ENCODE results near the gene RHD. TPM values are rescaled to one million over a fixed set of nuclear protein-coding genes. Genes with fewer than 3 reads are reported as not detected.

The RHD gene
- total RNA-seq, 1 experiment from 2014 or later, result 1.3 TPM

DNA sequence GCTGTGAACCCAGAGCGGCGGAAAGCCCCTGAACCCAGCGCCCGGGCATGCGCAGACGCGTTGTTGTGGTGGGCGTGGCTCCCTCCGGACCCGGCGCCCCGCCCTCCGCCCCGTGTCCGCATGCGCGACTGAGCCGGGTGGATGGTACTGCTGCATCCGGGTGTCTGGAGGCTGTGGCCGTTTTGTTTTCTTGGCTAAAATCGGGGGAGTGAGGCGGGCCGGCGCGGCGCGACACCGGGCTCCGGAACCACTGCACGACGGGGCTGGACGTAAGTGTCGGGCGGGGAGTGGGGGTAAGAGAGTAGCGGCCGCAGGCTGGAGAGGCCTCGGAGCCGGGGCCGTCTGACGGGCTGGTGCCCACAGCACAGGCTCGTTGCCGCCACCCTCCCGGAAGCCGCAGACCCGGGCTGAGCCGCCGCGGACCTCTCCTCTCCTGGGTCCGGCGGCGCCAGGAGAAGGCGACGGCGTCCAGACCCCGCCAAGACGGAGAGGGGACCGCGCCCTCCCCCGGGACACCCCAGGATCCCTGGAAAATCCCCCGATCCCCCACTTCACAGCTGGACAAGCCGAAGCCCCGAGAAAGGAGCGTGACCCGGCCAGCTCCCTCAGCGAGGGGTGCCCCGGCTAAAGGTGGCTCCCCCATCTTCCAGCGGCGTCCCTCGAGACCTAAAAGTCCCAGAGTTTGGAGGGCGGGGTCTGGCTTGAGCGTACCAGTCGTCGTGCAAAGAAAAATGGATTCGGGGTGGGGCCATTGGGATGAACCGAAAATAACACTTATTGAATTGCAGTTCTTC lies 66.1 kb downstream of the RHD start, which contains the start of gene TMEM50A:
Gene TMEM50A (plus strand): TSS at position 147 of the 794 bp plus-strand sequence. CDS start 2,153 bp downstream, outside the sequence.
- no peak for TF ChIP-seq CTCF (conservative IDR thresholded peaks at IDR 0.05)
- no peak within 1 kb of the TSS for H2BK5ac ChIP-seq (ENCODE audit: insufficient read length, low read length)
- no peak within 1 kb of the TSS for H2AFZ ChIP-seq (ENCODE audit: low read length)
- Mint-ChIP-seq H3K9me3 (no peaks in the 10 kb centered on the region), H3K4me3 (peak within 1 kb of the TSS; percentile 86 to 92), H3K36me3 (ENCODE audit: insufficient read depth in 1 of 3, low read depth in 3 of 3) (peaks cover 0 to 22% (median 7%) of the 10 kb centered on the region in 3 experiments; a peak in 5 of 7 replicates), H3K27ac (peak within 1 kb of the TSS; percentile 93 to 95 (median 94); a peak in 6 of 7 replicates), H3K4me1 (peaks cover 10 to 28% of the 10 kb centered on the region in 2 experiments), H3K27me3 (ENCODE audit: low read depth) (no peaks in the 10 kb centered on the region)
- no peaks in the 10 kb centered on the region for H3K9me3 ChIP-seq (ENCODE audit: control insufficient read depth, low read depth, low read length)
- no peaks in the 10 kb centered on the region for H3K23me2 ChIP-seq (ENCODE audit: insufficient read length, low read depth, low read length, poor library complexity, severe bottlenecking)
- peak within 1 kb of the TSS; percentile 85 for H3K4me2 ChIP-seq (ENCODE audit: insufficient read depth, insufficient read length, low read length)
- H2BK12ac ChIP-seq (ENCODE audit: insufficient read length, low read depth, low read length), result no peak within 1 kb of the TSS
- H2BK15ac ChIP-seq (ENCODE audit: low read depth, low read length), result no peak within 1 kb of the TSS
- H2AK5ac ChIP-seq (ENCODE audit: insufficient read length, low read length), result no peak within 1 kb of the TSS
- no peak within 1 kb of the TSS for H3K4ac ChIP-seq (ENCODE audit: low read depth, low read length)
- H3K14ac ChIP-seq (ENCODE audit: insufficient read depth, low read length), result peak within 1 kb of the TSS; percentile 86
- no peaks in the 10 kb centered on the region for H3K27me3 ChIP-seq (ENCODE audit: insufficient read depth, low read length)
- H4K20me1 ChIP-seq (ENCODE audit: control insufficient read depth, insufficient read depth, insufficient read length), result no peaks in the 10 kb centered on the region
- peak; percentile 92 for DNase-seq
- peaks cover 4% of the 10 kb centered on the region for H3K79me1 ChIP-seq (ENCODE audit: insufficient read depth, low read depth, low read length, poor library complexity, severe bottlenecking)
- no peak within 1 kb of the TSS for H4K8ac ChIP-seq (replicated peaks; ENCODE audit: insufficient read length, low read depth, low read length)
- no peaks in the 10 kb centered on the region for H3K4me1 ChIP-seq (ENCODE audit: insufficient read depth, low read length)
- peaks cover 7% of the 10 kb centered on the region; the same call in 1 of the 2 replicates for H3K79me2 ChIP-seq (ENCODE audit: insufficient read depth, low read length)
- peak within 1 kb of the TSS; percentile 71 for H3K18ac ChIP-seq (ENCODE audit: insufficient read length, low read depth, low read length)
- no peak within 1 kb of the TSS for H3K27ac ChIP-seq (ENCODE audit: insufficient read length, low read depth, low read length)
- peak within 1 kb of the TSS; percentile 75 for H3K9ac ChIP-seq (ENCODE audit: extremely low read depth, insufficient read length, low read length)
- H2BK20ac ChIP-seq (ENCODE audit: low read depth, low read length, poor library complexity, severe bottlenecking), result no peak within 1 kb of the TSS
- no peak within 1 kb of the TSS for H3K23ac ChIP-seq (ENCODE audit: insufficient read length, low read depth, low read length)
- no CpG with 5 or more reads among the region's 75 CpGs for WGBS (ENCODE audit: extremely low coverage, insufficient read length, low lambda C conversion rate)
- H3T11ph ChIP-seq (ENCODE audit: low read length), result no peak within 1 kb of the TSS
- H4K5ac ChIP-seq (ENCODE audit: insufficient read length, low read depth, low read length), result no peak within 1 kb of the TSS
- no peak within 1 kb of the TSS for H3K56ac ChIP-seq (ENCODE audit: insufficient read length, low read depth, low read length)
- no peak within 1 kb of the TSS for H4K91ac ChIP-seq (ENCODE audit: insufficient read length, low read depth, low read length)
- no peak within 1 kb of the TSS for H2BK120ac ChIP-seq (ENCODE audit: low read depth, low read length, poor library complexity, severe bottlenecking)
